ENCODE measurements around the gene VPS13D. TPM values are rescaled to one million over a fixed set of nuclear protein-coding genes. Genes with fewer than 3 reads are reported as not detected.

VPS13D gene
- total RNA-seq, 1 experiment from 2014 or later = 31.6 TPM

- TF ChIP-seq MAX (IDR thresholded peaks at IDR 0.05) = no peak
- no peak for TF ChIP-seq REST (IDR thresholded peaks at IDR 0.05; ENCODE audit: low read depth)
- TF ChIP-seq EZH2phosphoT487 (IDR thresholded peaks at IDR 0.05; ENCODE audit: borderline replicate concordance) = no peak
- no peak for TF ChIP-seq POLR2AphosphoS5 (IDR thresholded peaks at IDR 0.05; ENCODE audit: low read depth, low read length)
- TF ChIP-seq CEBPB (IDR thresholded peaks at IDR 0.05; ENCODE audit: low read depth) = no peak
- ChIA-PET POLR2A (no interaction called here), CTCF (no interaction called here), RAD21 (ENCODE audit: low non-redundant PET in 1 of 2, low total read pairs in 2 of 2, uncharacterized antibody in 2 of 2, unreplicated experiment in 2 of 2) (no interaction called here)
- Histone ChIP-seq H3K36me3 (ENCODE audit: control insufficient read depth in 1 of 2, insufficient read depth in 2 of 2, low read length in 2 of 2) (no peaks in the 10 kb centered on the region), H2AFZ (ENCODE audit: low read depth, low read length, poor library complexity, severe bottlenecking) (no peak overlapping the region), H3K4me1 (ENCODE audit: control insufficient read depth in 1 of 2, insufficient read depth in 2 of 2, low read length in 2 of 2) (peaks cover 17 to 54% of the 10 kb centered on the region in 2 experiments), H3K4me2 (ENCODE audit: low read length) (peak overlapping the region; percentile 52; the same call in 1 of the 2 replicates), H3K79me2 (ENCODE audit: insufficient read depth, low read length) (no peaks in the 10 kb centered on the region), H3K4me3 (replicated peaks in 1 of 2; ENCODE audit: low read depth in 1 of 2, low read length in 2 of 2) (no peak overlapping the region), H3K27ac (ENCODE audit: low read depth, low read length) (no peak overlapping the region), H4K20me1 (ENCODE audit: insufficient read depth) (no peaks in the 10 kb centered on the region), H3K27me3 (ENCODE audit: insufficient read depth, low read length) (no peaks in the 10 kb centered on the region), H3K9me3 (ENCODE audit: control insufficient read depth in 1 of 2, insufficient read depth in 1 of 2, low read depth in 1 of 2, low read length in 2 of 2) (no peaks in the 10 kb centered on the region), H3K9ac (ENCODE audit: low read length) (no peak overlapping the region), H3K9me2 (ENCODE audit: insufficient read depth) (no peaks in the 10 kb centered on the region)
- ATAC-seq = no peak
- intact Hi-C loops (cut with micrococcal nuclease) = no loop called here
- DNase-seq (ENCODE audit: low read depth, low spot score) = no peak
- BruUV-seq (replicated peaks) = no TSS peak
These were observed 324.9 kb downstream of the VPS13D start for GRCh38 chr1:12554521-12555305.

Data from HCT116 (cell line).